GM10847 (cell line): Measurements from ENCODE around the gene PTDSS2.

ENCODE experiments used
- POLR2A ChIP-seq: IDR thresholded peaks from 2 replicates; pipeline ENCODE4 v1.6.1; 2011; ENCODE audit not compliant: insufficient read length; ENCODE audit errors: extremely low read depth

Gene PTDSS2

DNA sequence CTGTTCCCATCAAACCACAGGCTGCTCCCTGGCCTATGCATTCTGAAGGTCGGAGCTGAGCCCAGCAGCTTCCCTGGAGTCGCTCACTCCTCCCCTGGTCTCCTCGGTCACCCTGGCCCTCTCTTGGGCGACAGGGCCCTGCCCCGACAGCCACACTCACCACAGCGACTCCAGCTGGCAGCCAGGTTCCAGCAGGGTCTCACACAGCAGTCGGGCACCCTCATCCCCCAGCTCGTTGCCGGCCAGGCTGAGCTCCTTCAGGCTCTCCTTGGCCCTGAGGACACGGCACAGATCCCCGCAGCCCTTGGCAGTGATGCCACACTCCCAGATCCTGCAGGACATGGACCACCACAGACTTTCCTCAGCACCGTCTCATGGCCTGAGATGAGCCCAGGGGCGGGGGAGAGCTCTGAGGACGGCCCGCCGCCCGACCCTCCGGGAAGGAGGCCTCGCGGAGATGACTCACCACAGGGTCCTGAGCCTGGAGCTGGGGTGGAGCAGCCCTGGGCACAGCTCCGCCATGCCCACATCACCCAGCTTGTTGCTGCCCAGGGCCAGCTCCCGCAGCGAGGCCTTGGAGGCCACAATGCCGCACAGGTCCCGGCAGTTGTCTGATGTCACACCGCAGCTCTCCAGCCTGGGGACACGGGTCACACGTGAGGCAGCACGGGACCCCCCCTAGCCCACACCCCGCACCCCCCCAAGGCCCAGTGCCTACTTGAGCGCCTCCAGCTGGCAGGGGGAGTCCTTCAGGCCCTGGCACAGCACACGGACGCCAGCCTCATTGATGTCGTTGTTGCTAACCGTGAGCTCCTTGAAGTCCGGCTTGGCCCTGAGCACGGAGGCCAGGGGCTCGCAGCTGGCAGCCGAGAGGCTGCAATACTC, 48.5 kb downstream of the PTDSS2 start:
- TF ChIP-seq POLR2A, result no peak

GRCh38 chr11:499201-500076, 49.4 kb downstream of the PTDSS2 start:
- no peak for TF ChIP-seq POLR2A

GRCh38 chr11:501001-501682, 51.1 kb downstream of the PTDSS2 start:
- no peak for TF ChIP-seq POLR2A

GRCh38 chr11:501683-502287, 51.7 kb downstream of the PTDSS2 start:
- no peak for TF ChIP-seq POLR2A

GRCh38 chr11:502288-503178, 52.5 kb downstream of the PTDSS2 start:
- TF ChIP-seq POLR2A, result no peak

- no peak for TF ChIP-seq POLR2A
Observed at GRCh38 chr11:503179-503981, 53.3 kb downstream of the PTDSS2 start.

GRCh38 chr11:504053-504993, 54.2 kb downstream of the PTDSS2 start:
- TF ChIP-seq POLR2A, result peak; percentile 11

DNA sequence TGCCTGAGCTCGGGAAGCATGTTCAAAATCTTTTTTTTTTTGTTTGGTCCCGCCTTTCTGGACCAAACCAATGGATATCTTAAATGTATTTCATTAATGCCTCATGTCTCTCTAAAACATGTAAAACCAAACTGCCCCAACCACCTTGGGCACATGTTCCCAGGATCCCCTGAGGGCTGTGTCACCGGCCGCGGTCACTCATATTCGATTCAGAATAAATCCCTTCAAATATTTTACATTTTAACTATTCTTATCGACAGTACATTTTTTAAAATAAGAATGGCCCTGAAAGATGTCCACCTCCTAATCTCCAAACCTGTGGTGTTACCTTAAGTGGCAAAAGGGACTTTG, 54.9 kb downstream of the PTDSS2 start:
- TF ChIP-seq POLR2A, result no peak

- TF ChIP-seq POLR2A, result peak; percentile 48
Observed at GRCh38 chr11:506238-506994, 56.3 kb downstream of the PTDSS2 start.

DNA sequence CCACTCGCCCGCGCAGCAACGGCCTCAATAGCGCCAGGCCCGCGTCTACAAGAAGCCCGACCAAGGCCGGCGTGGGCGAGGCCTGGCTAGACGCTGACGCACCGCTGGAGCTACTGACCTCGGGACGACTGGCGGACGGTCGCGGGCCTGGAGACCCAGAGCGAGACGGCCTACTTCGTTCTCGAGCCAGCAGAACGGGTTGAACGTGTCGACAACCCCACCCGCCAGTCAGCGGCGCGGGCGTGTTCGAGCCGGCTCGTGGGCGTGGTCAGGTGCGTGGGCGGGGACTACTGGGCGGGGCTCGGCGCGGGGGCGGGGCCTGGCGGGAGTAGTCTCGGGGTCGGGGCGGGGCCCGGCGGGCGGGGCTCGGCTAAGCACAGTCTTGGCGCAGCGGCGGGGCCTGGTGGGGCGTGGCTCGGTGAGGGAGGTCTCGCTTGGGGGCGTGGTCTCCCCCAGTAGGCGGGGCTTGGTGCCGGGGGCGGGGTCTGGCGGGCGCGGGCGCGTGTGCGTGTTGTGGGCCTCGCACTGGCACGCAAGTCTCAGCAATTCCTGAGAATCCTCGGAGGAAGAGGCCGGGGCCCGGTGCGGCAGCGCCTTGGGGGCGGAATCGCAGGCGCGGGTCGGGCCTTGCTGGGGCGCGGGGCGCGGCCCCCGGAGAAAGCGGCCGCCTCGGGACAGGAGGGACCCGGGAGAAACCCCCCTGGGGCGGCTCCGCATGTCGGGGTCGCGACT, 57.1 kb downstream of the PTDSS2 start, which contains the start of gene RNH1:
Gene RNH1, minus strand, starts transcription at position 248 of the 732 bp plus-strand sequence. CDS start 5,080 bp downstream, outside the sequence.
- peak; percentile 58 for TF ChIP-seq POLR2A
